GM19035 (cell line): ENCODE results near the gene INPP4B.

Experiments
- ATAC-seq: cut with Tn5 transposase; IDR thresholded peaks from one replicate; pipeline ENCODE4 v1.9.1; 2021; ENCODE audit not compliant: unreplicated experiment

INPP4B gene

GRCh38 chr4:142595222-142595871 is 250.8 kb downstream of the INPP4B start:
- ATAC-seq = no peak

GRCh38 chr4:142585411-142585810 is 260.7 kb downstream of the INPP4B start:
- ATAC-seq = no peak

GRCh38 chr4:142583708-142584107 is 262.4 kb downstream of the INPP4B start:
- ATAC-seq = no peak

- ATAC-seq = no peak
These were observed 263.8 kb downstream of the INPP4B start for GRCh38 chr4:142582340-142582739.

GRCh38 chr4:142581881-142582280 is 264.2 kb downstream of the INPP4B start:
- no peak for ATAC-seq

- ATAC-seq = no peak
These were observed 266.7 kb downstream of the INPP4B start for GRCh38 chr4:142579443-142579842.

GRCh38 chr4:142574306-142574705 is 271.8 kb downstream of the INPP4B start:
- peak; percentile 60 for ATAC-seq

GRCh38 chr4:142572071-142572470 is 274.0 kb downstream of the INPP4B start:
- ATAC-seq = no peak

- ATAC-seq = peak; percentile 57
These were observed 278.3 kb downstream of the INPP4B start for GRCh38 chr4:142567620-142568451.

- ATAC-seq = no peak
These were observed 278.9 kb downstream of the INPP4B start for GRCh38 chr4:142567199-142567598.

GRCh38 chr4:142566777-142567176 is 279.3 kb downstream of the INPP4B start:
- ATAC-seq = no peak

- no peak for ATAC-seq
These were observed 279.9 kb downstream of the INPP4B start for GRCh38 chr4:142566243-142566642.

- no peak for ATAC-seq
These were observed 280.3 kb downstream of the INPP4B start for GRCh38 chr4:142565771-142566170.

- no peak for ATAC-seq
These were observed 282.3 kb downstream of the INPP4B start for GRCh38 chr4:142563682-142564291.

- ATAC-seq = no peak
These were observed 286.1 kb downstream of the INPP4B start for GRCh38 chr4:142559986-142560385.

GRCh38 chr4:142558851-142559250 is 287.2 kb downstream of the INPP4B start:
- no peak for ATAC-seq

- no peak for ATAC-seq
These were observed 288.8 kb downstream of the INPP4B start for GRCh38 chr4:142557239-142557801.

- no peak for ATAC-seq
These were observed 289.4 kb downstream of the INPP4B start for GRCh38 chr4:142556570-142557238.

- no peak for ATAC-seq
These were observed 290.1 kb downstream of the INPP4B start for GRCh38 chr4:142556048-142556447.

GRCh38 chr4:142554412-142554811 is 291.7 kb downstream of the INPP4B start:
- no peak for ATAC-seq
